ENCODE results near the gene RGS10.

Gene RGS10

GRCh38 chr10:119483839-119484238 lies 58.7 kb downstream of the RGS10 start:
- no peak for DNase-seq (ENCODE audit: low read depth)
- TF ChIP-seq, protein P1, sequence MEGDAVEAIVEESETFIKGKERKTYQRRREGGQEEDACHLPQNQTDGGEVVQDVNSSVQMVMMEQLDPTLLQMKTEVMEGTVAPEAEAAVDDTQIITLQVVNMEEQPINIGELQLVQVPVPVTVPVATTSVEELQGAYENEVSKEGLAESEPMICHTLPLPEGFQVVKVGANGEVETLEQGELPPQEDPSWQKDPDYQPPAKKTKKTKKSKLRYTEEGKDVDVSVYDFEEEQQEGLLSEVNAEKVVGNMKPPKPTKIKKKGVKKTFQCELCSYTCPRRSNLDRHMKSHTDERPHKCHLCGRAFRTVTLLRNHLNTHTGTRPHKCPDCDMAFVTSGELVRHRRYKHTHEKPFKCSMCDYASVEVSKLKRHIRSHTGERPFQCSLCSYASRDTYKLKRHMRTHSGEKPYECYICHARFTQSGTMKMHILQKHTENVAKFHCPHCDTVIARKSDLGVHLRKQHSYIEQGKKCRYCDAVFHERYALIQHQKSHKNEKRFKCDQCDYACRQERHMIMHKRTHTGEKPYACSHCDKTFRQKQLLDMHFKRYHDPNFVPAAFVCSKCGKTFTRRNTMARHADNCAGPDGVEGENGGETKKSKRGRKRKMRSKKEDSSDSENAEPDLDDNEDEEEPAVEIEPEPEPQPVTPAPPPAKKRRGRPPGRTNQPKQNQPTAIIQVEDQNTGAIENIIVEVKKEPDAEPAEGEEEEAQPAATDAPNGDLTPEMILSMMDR (IDR thresholded peaks at IDR 0.05; ENCODE audit: low read length, missing control alignments) = no peak
- H3K4me3 ChIP-seq (replicated peaks; ENCODE audit: low read depth, low read length) = no peak overlapping the region

- DNase-seq (ENCODE audit: low read depth) = no peak
- TF ChIP-seq, protein P1 (IDR thresholded peaks at IDR 0.05; ENCODE audit: low read length, missing control alignments) = no peak
- H3K4me3 ChIP-seq (replicated peaks; ENCODE audit: low read depth, low read length) = no peak overlapping the region
Observed at GRCh38 chr10:119483001-119483400, 59.5 kb downstream of the RGS10 start.

- TF ChIP-seq, protein P1 (IDR thresholded peaks at IDR 0.05; ENCODE audit: low read length, missing control alignments) = no peak
- no peak overlapping the region for H3K4me3 ChIP-seq (replicated peaks; ENCODE audit: low read depth, low read length)
- no peak for DNase-seq (ENCODE audit: low read depth)
Observed at GRCh38 chr10:119481781-119482426, 60.6 kb downstream of the RGS10 start.

DNA sequence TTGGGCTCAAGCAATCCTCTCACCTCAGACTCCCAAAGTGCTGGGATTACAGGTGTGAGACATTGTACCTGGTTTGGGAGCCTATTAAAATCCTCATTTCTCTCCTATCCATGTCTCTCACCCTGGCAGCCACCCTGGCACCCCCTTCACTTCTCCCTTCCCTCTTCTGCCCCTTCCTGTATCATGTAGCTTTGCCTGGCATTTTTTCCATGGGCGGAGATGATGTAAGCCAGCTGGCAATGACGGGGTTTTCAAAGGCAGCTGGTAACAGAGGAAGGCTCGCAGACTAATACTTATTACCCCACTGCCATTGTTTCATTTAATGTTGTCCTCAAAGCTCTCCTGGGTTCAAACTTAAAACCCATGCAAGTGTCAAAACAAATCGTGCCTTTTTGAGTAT lies 61.9 kb downstream of the RGS10 start:
- H3K4me3 ChIP-seq (replicated peaks; ENCODE audit: low read depth, low read length) = no peak overlapping the region
- DNase-seq (ENCODE audit: low read depth) = peak; percentile 39
- TF ChIP-seq, protein P1 (IDR thresholded peaks at IDR 0.05; ENCODE audit: low read length, missing control alignments) = no peak

GRCh38 chr10:119479532-119479931 lies 63.0 kb downstream of the RGS10 start:
- TF ChIP-seq, protein P1 (IDR thresholded peaks at IDR 0.05; ENCODE audit: low read length, missing control alignments) = no peak
- no peak overlapping the region for H3K4me3 ChIP-seq (replicated peaks; ENCODE audit: low read depth, low read length)
- no peak for DNase-seq (ENCODE audit: low read depth)

DNA sequence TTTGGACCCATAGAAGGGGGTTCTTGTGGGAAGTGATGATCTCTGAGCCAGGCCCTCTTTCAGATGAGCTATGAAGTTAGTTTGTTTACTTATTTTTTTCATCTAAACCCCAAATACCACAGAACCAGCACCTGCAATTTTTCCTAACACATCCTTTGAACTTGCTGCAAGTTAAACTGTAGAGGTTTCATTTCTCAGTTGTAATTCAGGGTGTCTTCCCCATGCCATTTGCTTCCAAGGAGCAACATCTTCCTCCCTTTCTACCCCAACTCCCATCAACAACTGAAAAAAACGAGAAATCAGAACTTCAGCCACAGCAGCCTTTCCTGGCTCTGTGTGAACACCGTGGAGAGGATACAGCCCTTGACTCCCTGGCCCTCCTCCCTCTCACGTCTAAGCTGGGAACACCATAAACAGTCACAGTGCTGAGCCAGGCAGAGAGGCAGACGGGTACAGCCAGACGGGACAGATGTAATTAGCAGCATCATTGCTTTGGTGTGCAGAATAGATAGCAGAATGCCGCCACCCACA lies 63.6 kb downstream of the RGS10 start:
- no peak overlapping the region for H3K4me3 ChIP-seq (replicated peaks; ENCODE audit: low read depth, low read length)
- TF ChIP-seq, protein P1 (IDR thresholded peaks at IDR 0.05; ENCODE audit: low read length, missing control alignments) = no peak
- DNase-seq (ENCODE audit: low read depth) = no peak

Measured in fibroblast of pulmonary artery (primary cell).